PFSK-1 (cell line): ENCODE results near the gene ADAMTS9.

ENCODE experiments used
- FOXP2 ChIP-seq: optimal IDR thresholded peaks from 2 replicates; pipeline ENCODE3; 2011; ENCODE audit warnings: borderline replicate concordance, control low read depth, inconsistent platforms; ENCODE audit not compliant: insufficient read depth; ENCODE audit errors: extremely low read length, extremely low read depth
- POLR2AphosphoS5 ChIP-seq: IDR thresholded peaks from 2 replicates; pipeline ENCODE4 v1.6.1; 2012; ENCODE audit warnings: low read depth, mild to moderate bottlenecking, control low read depth, low read length, moderate library complexity
- REST ChIP-seq, 2 experiments: IDR thresholded peaks; 2 replicates each; pipeline versions ENCODE4 v1.6.1 to v1.8.0; 2011 to 2012; ENCODE audit warnings: low read depth in 2 of 2, low read length in 2 of 2, control low read depth in 1 of 2, inconsistent platforms in 1 of 2, mild to moderate bottlenecking in 1 of 2, moderate library complexity in 1 of 2; ENCODE audit not compliant: insufficient read depth in 1 of 2
- SIN3A ChIP-seq: IDR thresholded peaks from 2 replicates; pipeline ENCODE4 v1.6.1; 2012; ENCODE audit warnings: mild to moderate bottlenecking, low read length, moderate library complexity, borderline replicate concordance; ENCODE audit not compliant: insufficient read depth
- TAF1 ChIP-seq: IDR thresholded peaks from 2 replicates; pipeline ENCODE4 v1.6.1; 2012; ENCODE audit warnings: low read length, control low read depth, borderline replicate concordance; ENCODE audit not compliant: insufficient read depth

GRCh38 chr3:64616953-64617352 is 70.8 kb downstream of the ADAMTS9 start:
- TF ChIP-seq REST (IDR thresholded peaks at IDR 0.05; ENCODE audit: insufficient read depth in 1 of 2, low read depth in 2 of 2, low read length in 2 of 2), result no peak
- no peak for TF ChIP-seq TAF1
- TF ChIP-seq POLR2AphosphoS5, result no peak
- TF ChIP-seq FOXP2, result no peak
- TF ChIP-seq SIN3A, result no peak
